Kidney capillary endothelial cell (primary cell): Measurements from ENCODE around the gene PET100.
A peak's percentile ranks its signal among the peaks of the same experiment; 100 is the strongest.

Source experiments
- DNase-seq: peaks from one replicate; pipeline ENCODE4 v3.0.0-alpha.2; 2018; ENCODE audit warnings: low spot score

PET100 gene

GRCh38 chr19:7650148-7650547, 20.6 kb downstream of the PET100 start:
- DNase-seq, result no peak

- DNase-seq, result peak; percentile 55
Measured at GRCh38 chr19:7652061-7652641, 22.6 kb downstream of the PET100 start.

GRCh38 chr19:7654401-7654800, 24.8 kb downstream of the PET100 start:
- DNase-seq, result no peak

- DNase-seq, result peak; percentile 55
Measured at GRCh38 chr19:7655581-7655980, 26.0 kb downstream of the PET100 start.

GRCh38 chr19:7657131-7657751, 27.6 kb downstream of the PET100 start:
- no peak for DNase-seq

- DNase-seq, result no peak
Measured at GRCh38 chr19:7658219-7658686, 28.7 kb downstream of the PET100 start.

GRCh38 chr19:7661744-7662538, 32.3 kb downstream of the PET100 start:
- DNase-seq, result no peak

GRCh38 chr19:7662657-7663056, 33.1 kb downstream of the PET100 start:
- DNase-seq, result no peak

- DNase-seq, result no peak
Measured at GRCh38 chr19:7663706-7664105, 34.1 kb downstream of the PET100 start.

DNA sequence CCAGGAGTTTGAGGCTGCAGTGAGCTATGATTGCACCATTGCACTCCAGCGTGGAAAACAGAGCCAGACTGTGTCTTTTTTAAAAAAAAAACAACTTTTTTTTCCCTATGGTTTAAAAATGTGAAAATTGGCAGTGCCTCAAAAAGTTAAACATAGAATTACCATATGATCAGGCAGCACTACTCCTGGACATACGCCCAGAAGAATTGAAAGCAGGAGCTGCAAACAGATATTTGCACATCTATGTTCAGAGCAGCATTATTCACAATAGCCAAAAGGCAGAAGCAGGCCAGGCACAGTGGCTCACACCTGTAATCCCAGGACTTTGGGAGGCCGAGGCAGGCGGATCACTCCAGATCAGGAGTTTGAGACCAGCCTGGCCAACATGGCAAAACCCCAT, 35.5 kb downstream of the PET100 start:
- no peak for DNase-seq

GRCh38 chr19:7668842-7669241, 39.2 kb downstream of the PET100 start, which contains the start of gene RETN:
TSS of gene RETN (plus strand) at chr19:7669049. CDS start at chr19:7669327, 278 bp downstream.
- no peak for DNase-seq

- DNase-seq, result no peak
Measured at GRCh38 chr19:7669641-7670040, 40.0 kb downstream of the PET100 start.

- no peak for DNase-seq
Measured at GRCh38 chr19:7670150-7670783, 40.7 kb downstream of the PET100 start.

DNA sequence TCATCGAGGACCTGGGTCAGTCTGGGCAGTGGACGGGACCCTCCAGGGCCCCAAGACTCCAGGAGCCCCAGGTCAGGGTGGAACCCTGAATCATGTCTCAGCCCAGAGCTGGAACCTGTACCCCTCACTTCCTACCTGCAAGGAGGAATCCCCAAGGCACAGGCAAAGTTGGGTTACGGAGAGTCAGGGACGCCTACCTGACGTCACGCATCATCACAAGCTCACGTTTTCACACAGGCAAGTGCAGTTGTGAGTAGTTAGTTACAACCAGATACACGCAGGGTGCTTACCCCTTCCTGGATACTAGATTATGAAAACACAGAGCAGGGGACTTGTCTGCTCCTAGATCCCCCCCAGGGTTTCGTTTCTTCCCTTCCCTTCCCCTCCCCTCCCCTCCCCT, 41.2 kb downstream of the PET100 start:
- no peak for DNase-seq

- DNase-seq, result no peak
Measured at GRCh38 chr19:7672522-7672921, 42.9 kb downstream of the PET100 start.

- peak; percentile 44 for DNase-seq
Measured at GRCh38 chr19:7674010-7675005, 44.7 kb downstream of the PET100 start.

GRCh38 chr19:7676376-7676775, 46.8 kb downstream of the PET100 start:
- DNase-seq, result no peak

DNA sequence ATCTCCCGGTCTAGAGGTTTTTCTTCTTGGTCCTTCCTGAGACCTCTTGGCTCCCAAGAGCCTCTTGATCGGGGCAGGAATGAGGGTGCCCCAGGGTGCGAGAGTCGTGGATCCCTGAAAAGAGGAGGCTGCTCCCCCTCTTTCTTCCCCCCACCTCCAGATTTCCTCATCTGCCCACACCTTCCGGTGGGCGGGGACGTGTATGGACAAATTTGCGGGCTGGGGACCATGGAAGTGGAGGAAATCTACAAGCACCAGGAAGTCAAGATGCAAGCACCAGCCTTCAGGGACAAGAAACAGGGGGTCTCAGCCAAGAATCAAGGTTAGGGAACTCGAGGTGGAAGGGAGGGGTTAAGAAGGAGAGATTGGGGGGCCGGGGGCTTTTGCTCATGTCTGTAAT, 47.3 kb downstream of the PET100 start, which contains the start of gene MCEMP1:
Gene MCEMP1 (plus strand): TSS at position 237 of the 400 bp plus-strand sequence. CDS start 31 bp downstream, at position 268.
- no peak for DNase-seq

DNA sequence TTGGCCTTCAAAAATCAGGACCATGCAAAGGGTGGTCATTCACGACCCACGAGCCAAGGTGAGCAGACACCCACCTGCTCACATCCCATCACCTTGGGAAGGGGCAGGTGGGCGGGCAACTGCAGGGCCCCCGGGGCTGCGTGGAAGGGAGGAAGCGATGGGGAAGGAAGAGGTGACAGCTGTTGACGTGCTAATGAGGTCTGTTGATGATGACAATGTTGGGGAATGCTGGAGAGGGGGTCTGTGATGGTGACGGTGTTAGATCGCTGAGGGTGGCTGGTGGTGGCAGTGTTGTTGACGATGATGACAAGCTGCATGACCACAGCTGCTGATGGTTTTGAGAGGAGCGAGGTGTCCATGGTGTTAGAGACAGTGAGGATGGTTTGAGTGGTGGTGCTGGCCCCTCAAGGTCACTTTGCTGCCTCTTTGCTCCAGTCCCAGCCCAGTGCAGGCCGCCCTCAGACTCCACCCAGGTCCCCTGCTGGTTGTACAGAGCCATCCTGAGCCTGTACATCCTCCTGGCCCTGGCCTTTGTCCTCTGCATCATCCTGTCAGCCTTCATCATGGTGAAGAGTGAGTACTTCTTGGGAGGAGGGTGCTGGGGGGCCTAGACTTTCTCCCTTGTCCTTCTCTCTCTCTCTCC, 48.2 kb downstream of the PET100 start:
- no peak for DNase-seq

DNA sequence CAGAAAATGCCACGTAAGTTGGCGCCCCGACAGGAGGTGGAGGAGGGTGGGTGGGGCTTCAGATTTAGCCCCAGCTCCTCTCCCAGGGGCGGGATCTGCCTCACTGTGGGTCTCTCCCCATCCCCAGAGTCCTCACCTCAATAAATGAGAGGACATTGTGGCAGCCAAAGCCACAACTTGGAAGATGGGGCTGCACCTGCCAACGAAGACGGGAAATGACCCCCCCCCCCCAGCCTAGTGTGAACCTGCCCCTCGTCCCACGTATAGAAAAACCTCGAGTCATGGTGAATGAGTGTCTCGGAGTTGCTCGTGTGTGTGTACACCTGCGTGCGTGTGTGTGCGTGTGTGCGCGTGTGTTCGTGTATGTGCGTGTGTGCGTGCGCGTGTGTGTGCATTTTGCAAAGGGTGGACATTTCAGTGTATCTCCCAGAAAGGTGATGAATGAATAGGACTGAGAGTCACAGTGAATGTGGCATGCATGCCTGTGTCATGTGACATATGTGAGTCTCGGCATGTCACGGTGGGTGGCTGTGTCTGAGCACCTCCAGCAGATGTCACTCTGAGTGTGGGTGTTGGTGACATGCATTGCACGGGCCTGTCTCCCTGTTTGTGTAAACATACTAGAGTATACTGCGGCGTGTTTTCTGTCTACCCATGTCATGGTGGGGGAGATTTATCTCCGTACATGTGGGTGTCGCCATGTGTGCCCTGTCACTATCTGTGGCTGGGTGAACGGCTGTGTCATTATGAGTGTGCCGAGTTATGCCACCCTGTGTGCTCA, 49.6 kb downstream of the PET100 start:
- DNase-seq, result peak; percentile 14
